Measurements from ENCODE around the gene BACE1-AS.

Gene BACE1-AS

GRCh38 chr11:117298195-117298594, 7.0 kb downstream of the BACE1-AS start:
- Histone ChIP-seq H3K4me3 (ENCODE audit: low read length, poor library complexity, severe bottlenecking) (no peak overlapping the region), H3K4me1 (ENCODE audit: insufficient read depth, low read length, poor library complexity, severe bottlenecking) (no peaks in the 10 kb centered on the region), H2AFZ (ENCODE audit: low read length) (no peak overlapping the region), H3K4me2 (ENCODE audit: low read depth, low read length, poor library complexity, severe bottlenecking) (no peak overlapping the region), H3K36me3 (ENCODE audit: insufficient read depth, low read length) (no peaks in the 10 kb centered on the region), H3K27me3 (ENCODE audit: insufficient read depth, low read length, poor library complexity, severe bottlenecking) (no peaks in the 10 kb centered on the region), H4K20me1 (ENCODE audit: insufficient read depth, low read length, poor library complexity, severe bottlenecking) (no peaks in the 10 kb centered on the region), H3K9me3 (ENCODE audit: insufficient read depth, low read depth, low read length) (no peaks in the 10 kb centered on the region), H3K79me2 (ENCODE audit: insufficient read depth, low read length) (no peaks in the 10 kb centered on the region), H3K9me2 (replicated peaks; ENCODE audit: low read depth, low read length) (no peaks in the 10 kb centered on the region), H3K9ac (ENCODE audit: low read depth, low read length, poor library complexity, severe bottlenecking) (no peak overlapping the region), H3F3A (ENCODE audit: low read depth) (no peaks in the 10 kb centered on the region)
- TF ChIP-seq EZH2phosphoT487 (IDR thresholded peaks at IDR 0.05; ENCODE audit: borderline replicate concordance) = no peak
- TF ChIP-seq, protein P1, sequence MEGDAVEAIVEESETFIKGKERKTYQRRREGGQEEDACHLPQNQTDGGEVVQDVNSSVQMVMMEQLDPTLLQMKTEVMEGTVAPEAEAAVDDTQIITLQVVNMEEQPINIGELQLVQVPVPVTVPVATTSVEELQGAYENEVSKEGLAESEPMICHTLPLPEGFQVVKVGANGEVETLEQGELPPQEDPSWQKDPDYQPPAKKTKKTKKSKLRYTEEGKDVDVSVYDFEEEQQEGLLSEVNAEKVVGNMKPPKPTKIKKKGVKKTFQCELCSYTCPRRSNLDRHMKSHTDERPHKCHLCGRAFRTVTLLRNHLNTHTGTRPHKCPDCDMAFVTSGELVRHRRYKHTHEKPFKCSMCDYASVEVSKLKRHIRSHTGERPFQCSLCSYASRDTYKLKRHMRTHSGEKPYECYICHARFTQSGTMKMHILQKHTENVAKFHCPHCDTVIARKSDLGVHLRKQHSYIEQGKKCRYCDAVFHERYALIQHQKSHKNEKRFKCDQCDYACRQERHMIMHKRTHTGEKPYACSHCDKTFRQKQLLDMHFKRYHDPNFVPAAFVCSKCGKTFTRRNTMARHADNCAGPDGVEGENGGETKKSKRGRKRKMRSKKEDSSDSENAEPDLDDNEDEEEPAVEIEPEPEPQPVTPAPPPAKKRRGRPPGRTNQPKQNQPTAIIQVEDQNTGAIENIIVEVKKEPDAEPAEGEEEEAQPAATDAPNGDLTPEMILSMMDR (conservative IDR thresholded peaks at IDR 0.05; ENCODE audit: low read length) = no peak

DNA sequence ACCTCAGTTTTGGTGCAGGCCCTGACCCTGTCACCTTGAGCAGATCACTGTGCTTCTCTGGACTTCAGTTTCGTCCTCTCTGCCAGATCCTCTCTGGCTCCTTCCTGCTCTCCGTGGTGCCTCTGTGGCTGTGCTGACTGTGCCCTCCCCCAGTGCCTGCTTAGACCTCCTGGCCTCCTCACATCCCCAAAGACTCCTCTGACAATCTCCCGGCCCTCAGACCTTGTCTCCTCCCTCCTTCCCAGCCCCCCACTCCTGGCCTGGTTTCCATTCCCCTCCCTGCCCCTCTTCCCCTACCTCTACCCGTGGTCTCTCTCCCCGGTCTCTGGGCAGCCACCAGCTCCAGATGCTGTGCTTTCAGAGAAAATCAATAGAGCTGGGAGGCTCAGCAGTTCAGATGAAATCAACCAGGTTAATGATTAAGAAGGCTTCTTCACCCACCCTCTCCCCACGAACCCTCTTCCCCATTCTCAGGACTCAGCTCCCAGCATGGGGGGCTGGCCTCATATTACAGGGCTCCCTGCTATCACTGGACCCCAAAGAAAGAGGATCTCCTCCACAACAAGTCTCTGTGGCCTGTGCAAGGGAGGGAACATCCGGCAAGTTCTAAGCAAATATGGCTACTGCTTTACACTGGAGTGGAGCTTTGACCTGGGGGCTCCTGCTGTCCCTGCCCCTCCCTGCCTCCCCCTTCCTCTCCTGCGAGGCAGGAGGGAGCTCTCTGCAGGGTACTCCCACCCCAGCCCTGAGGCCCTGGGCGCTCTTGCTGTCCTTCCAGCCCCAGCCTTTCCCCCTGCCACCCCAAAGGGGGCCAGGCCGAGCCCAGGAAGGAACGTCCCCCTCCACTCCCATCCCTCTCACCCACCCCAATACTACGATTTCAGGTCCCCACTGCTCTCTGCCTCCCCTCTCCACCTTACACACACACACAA, 8.5 kb downstream of the BACE1-AS start:
- Histone ChIP-seq H3K79me2 (ENCODE audit: insufficient read depth, low read length) (no peaks in the 10 kb centered on the region), H3K9me3 (ENCODE audit: insufficient read depth, low read depth, low read length) (no peaks in the 10 kb centered on the region), H3K27me3 (ENCODE audit: insufficient read depth, low read length, poor library complexity, severe bottlenecking) (no peaks in the 10 kb centered on the region), H2AFZ (ENCODE audit: low read length) (no peak overlapping the region), H3K4me1 (ENCODE audit: insufficient read depth, low read length, poor library complexity, severe bottlenecking) (no peaks in the 10 kb centered on the region), H3K9me2 (replicated peaks; ENCODE audit: low read depth, low read length) (no peaks in the 10 kb centered on the region), H3K9ac (ENCODE audit: low read depth, low read length, poor library complexity, severe bottlenecking) (no peak overlapping the region), H3K4me2 (ENCODE audit: low read depth, low read length, poor library complexity, severe bottlenecking) (no peak overlapping the region), H4K20me1 (ENCODE audit: insufficient read depth, low read length, poor library complexity, severe bottlenecking) (no peaks in the 10 kb centered on the region), H3K4me3 (ENCODE audit: low read length, poor library complexity, severe bottlenecking) (no peak overlapping the region), H3F3A (ENCODE audit: low read depth) (no peaks in the 10 kb centered on the region), H3K36me3 (ENCODE audit: insufficient read depth, low read length) (no peaks in the 10 kb centered on the region)
- no peak for TF ChIP-seq EZH2phosphoT487 (IDR thresholded peaks at IDR 0.05; ENCODE audit: borderline replicate concordance)
- TF ChIP-seq, protein P1 (conservative IDR thresholded peaks at IDR 0.05; ENCODE audit: low read length) = no peak

DNA sequence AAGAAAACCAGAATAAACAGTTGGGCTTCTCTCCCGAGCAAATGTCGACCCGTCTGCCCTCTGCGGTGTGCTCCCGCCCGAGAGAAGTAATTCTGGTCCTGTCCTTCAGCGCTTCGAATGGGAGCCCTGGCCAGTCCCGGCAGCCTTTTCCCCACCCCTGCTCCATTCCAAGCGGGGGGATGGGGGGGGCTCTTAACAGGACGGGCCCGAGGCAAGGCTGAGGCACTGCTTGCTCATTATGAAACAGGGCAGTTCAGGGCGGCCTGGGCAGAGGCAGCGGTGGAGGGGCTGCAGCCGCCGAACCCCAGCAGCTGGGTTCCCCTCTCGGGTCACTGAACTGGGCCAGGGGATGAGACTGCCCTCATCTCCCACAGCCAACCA, 9.1 kb downstream of the BACE1-AS start:
- H3K27me3 ChIP-seq (ENCODE audit: insufficient read depth, low read length, poor library complexity, severe bottlenecking) = no peaks in the 10 kb centered on the region
- H3K9me2 ChIP-seq (replicated peaks; ENCODE audit: low read depth, low read length) = no peaks in the 10 kb centered on the region
- no peak overlapping the region for H3K4me2 ChIP-seq (ENCODE audit: low read depth, low read length, poor library complexity, severe bottlenecking)
- H3K9ac ChIP-seq (ENCODE audit: low read depth, low read length, poor library complexity, severe bottlenecking) = no peak overlapping the region
- H3K9me3 ChIP-seq (ENCODE audit: insufficient read depth, low read depth, low read length) = no peaks in the 10 kb centered on the region
- no peaks in the 10 kb centered on the region for H3K79me2 ChIP-seq (ENCODE audit: insufficient read depth, low read length)
- no peaks in the 10 kb centered on the region for H3K4me1 ChIP-seq (ENCODE audit: insufficient read depth, low read length, poor library complexity, severe bottlenecking)
- no peak overlapping the region for H3K4me3 ChIP-seq (ENCODE audit: low read length, poor library complexity, severe bottlenecking)
- H3F3A ChIP-seq (ENCODE audit: low read depth) = no peaks in the 10 kb centered on the region
- no peaks in the 10 kb centered on the region for H3K36me3 ChIP-seq (ENCODE audit: insufficient read depth, low read length)
- no peak overlapping the region for H2AFZ ChIP-seq (ENCODE audit: low read length)
- TF ChIP-seq, protein P1 (conservative IDR thresholded peaks at IDR 0.05; ENCODE audit: low read length) = no peak
- no peak for TF ChIP-seq EZH2phosphoT487 (IDR thresholded peaks at IDR 0.05; ENCODE audit: borderline replicate concordance)
- H4K20me1 ChIP-seq (ENCODE audit: insufficient read depth, low read length, poor library complexity, severe bottlenecking) = no peaks in the 10 kb centered on the region
